ENCODE data around the gene ZFP64.

DNA sequence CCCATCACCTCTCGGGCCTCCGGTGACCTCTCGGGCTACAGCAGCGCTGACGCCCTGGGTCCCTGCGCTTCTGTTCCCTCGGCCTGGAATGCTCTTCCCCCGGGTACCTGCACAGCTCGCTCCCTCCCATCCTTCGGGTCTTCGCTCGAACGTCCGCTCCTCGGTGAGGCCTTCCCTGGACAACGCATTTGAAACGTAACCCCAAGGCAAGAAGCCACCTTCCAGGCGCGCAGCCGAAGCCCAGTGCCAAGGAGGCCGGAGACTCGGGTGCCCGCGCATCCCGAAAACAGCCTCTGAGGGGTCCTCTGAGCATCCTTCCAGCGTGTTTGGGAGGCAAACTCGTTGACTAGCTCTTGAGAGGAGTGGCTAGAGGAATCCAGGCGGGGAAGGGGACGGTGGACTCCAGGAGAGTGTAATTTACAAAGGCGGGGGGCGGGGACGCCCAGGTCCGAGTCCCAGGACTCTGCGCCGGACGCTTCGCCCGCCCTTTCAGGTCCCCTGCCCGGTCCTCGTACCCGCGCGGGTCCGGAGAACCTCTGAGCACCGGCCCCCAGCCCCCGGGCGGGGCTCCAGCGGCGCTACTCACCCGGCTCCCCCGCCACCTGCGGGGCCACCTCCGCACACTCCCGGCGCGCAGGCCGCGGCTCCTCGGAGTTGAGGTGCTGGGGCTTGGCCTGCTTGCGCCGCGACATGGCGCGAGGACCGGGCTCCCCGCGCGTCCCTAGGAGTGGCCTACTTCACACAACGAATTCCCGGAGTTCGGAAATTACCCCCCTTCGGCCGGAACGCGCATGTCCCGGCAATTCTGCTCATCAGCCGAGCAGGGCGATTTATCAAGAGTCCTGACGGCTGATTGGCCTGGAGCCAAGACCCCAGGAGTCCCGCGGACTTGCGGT lies 86.8 kb downstream of the ZFP64 start:
- TF ChIP-seq, protein P1, sequence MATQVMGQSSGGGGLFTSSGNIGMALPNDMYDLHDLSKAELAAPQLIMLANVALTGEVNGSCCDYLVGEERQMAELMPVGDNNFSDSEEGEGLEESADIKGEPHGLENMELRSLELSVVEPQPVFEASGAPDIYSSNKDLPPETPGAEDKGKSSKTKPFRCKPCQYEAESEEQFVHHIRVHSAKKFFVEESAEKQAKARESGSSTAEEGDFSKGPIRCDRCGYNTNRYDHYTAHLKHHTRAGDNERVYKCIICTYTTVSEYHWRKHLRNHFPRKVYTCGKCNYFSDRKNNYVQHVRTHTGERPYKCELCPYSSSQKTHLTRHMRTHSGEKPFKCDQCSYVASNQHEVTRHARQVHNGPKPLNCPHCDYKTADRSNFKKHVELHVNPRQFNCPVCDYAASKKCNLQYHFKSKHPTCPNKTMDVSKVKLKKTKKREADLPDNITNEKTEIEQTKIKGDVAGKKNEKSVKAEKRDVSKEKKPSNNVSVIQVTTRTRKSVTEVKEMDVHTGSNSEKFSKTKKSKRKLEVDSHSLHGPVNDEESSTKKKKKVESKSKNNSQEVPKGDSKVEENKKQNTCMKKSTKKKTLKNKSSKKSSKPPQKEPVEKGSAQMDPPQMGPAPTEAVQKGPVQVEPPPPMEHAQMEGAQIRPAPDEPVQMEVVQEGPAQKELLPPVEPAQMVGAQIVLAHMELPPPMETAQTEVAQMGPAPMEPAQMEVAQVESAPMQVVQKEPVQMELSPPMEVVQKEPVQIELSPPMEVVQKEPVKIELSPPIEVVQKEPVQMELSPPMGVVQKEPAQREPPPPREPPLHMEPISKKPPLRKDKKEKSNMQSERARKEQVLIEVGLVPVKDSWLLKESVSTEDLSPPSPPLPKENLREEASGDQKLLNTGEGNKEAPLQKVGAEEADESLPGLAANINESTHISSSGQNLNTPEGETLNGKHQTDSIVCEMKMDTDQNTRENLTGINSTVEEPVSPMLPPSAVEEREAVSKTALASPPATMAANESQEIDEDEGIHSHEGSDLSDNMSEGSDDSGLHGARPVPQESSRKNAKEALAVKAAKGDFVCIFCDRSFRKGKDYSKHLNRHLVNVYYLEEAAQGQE (IDR thresholded peaks at IDR 0.05; ENCODE audit: insufficient read depth in 1 of 2, low read depth in 2 of 2, low read length in 1 of 2): no peak
- TF ChIP-seq, protein P2, sequence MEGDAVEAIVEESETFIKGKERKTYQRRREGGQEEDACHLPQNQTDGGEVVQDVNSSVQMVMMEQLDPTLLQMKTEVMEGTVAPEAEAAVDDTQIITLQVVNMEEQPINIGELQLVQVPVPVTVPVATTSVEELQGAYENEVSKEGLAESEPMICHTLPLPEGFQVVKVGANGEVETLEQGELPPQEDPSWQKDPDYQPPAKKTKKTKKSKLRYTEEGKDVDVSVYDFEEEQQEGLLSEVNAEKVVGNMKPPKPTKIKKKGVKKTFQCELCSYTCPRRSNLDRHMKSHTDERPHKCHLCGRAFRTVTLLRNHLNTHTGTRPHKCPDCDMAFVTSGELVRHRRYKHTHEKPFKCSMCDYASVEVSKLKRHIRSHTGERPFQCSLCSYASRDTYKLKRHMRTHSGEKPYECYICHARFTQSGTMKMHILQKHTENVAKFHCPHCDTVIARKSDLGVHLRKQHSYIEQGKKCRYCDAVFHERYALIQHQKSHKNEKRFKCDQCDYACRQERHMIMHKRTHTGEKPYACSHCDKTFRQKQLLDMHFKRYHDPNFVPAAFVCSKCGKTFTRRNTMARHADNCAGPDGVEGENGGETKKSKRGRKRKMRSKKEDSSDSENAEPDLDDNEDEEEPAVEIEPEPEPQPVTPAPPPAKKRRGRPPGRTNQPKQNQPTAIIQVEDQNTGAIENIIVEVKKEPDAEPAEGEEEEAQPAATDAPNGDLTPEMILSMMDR (IDR thresholded peaks at IDR 0.05): no peak
- TF ChIP-seq POLR2AphosphoS5 (IDR thresholded peaks at IDR 0.05; ENCODE audit: low read depth, low read length) (no peak), SIN3A (IDR thresholded peaks at IDR 0.05; ENCODE audit: borderline replicate concordance, insufficient read depth, low read depth, low read length) (no peak)
